ENCODE data around the gene TIGD7. TPM values are rescaled to one million over a fixed set of nuclear protein-coding genes. Genes with fewer than 3 reads are reported as not detected.

The TIGD7 gene
- total and polyA plus RNA-seq, 2 of the 13 experiments (the other 11 are each of a cell fraction or from before 2014, with no cell fraction given) = not detected

- POLR2A ChIA-PET = no interaction called here
- no peak for ATAC-seq
- no TSS peak for BruUV-seq (replicated peaks)
Measured at GRCh38 chr16:3306078-3306477, 848 bp upstream of the TIGD7 start.

DNA sequence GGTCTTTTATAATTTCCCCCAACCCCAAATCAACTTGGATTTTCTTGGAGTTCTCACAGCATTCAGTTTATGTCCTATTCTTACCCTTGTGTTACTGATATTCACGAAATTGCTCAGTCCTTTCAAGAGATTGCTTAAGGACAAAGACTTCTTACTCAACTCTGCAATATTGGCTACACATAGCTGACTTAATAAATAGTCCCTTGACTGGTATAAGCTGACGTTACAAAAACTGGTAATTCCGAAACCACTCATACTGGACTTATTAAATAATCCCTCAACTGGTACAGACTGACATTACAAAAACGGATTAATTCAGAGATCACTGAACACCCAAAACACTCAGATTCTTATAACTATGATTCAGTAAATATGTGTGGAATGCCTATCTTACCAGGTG, 860 bp downstream of the TIGD7 start:
- H3K36me3 ChIP-seq (replicated peaks in 1 of 2; ENCODE audit: control insufficient read depth in 1 of 2, insufficient read depth in 2 of 2, low read length in 2 of 2) = peaks cover 0 to 2% of the 10 kb centered on the region in 2 experiments; a peak in 2 of 5 replicates
- H3K4me2 ChIP-seq (ENCODE audit: low read depth, low read length) = no peak overlapping the region
- H3K9me3 ChIP-seq (ENCODE audit: low read length) = no peaks in the 10 kb centered on the region
- POLR2A ChIA-PET = no interaction called here
- no peak for DNase-seq (ENCODE audit: low spot score)
- TF ChIP-seq SNAPC4 (CRISPR knock-in tag; IDR thresholded peaks at IDR 0.05) = no peak
- TF ChIP-seq MAFK (conservative IDR thresholded peaks at IDR 0.05 in 1 of 2, IDR thresholded peaks at IDR 0.05 in 1 of 2; ENCODE audit: low read length in 2 of 2) = peak; percentile 3 to 6; a peak in 1 of 4 replicates
- no peaks in the 10 kb centered on the region for H3K79me2 ChIP-seq (ENCODE audit: insufficient read depth, low read length)
- H3K27me3 ChIP-seq (ENCODE audit: control insufficient read depth in 1 of 2, insufficient read depth in 2 of 2, low read length in 2 of 2) = no peaks in the 10 kb centered on the region
- in situ Hi-C loops (cut with HindIII; ENCODE audit: extremely low pct_ligation_motif_present, low pct_unique_long_range_greater_than_20kb) = no loop called here
- no peaks in the 10 kb centered on the region for H4K20me1 ChIP-seq (ENCODE audit: insufficient read depth, low read length)
- H3K4me3 ChIP-seq (replicated peaks in 1 of 3; ENCODE audit: insufficient read depth in 1 of 3, low read depth in 2 of 3, low read length in 3 of 3) = no peak overlapping the region
- H3K27ac ChIP-seq (ENCODE audit: extremely low read length, insufficient read depth, low read length) = no peak overlapping the region
- FAIRE-seq = no peak
- 80% methylated on average over 4 of the region's 4 CpGs for WGBS (ENCODE audit: low lambda C conversion rate)
- ATAC-seq = no peak
- no TSS peak for BruUV-seq (replicated peaks)
- intact Hi-C loops (cut with micrococcal nuclease; ENCODE audit: unreplicated experiment) = no loop called here
- CTCF ChIA-PET (ENCODE audit: low intra/inter-chr PET ratio, low total read pairs) = no interaction called here
- no peak overlapping the region for H3K9ac ChIP-seq (ENCODE audit: insufficient read depth, low read depth, low read length)
- no peak overlapping the region for H2AFZ ChIP-seq (ENCODE audit: low read length)
- no peaks in the 10 kb centered on the region for H3K4me1 ChIP-seq (ENCODE audit: insufficient read depth, low read length)

More at GRCh38 chr16:3306078-3306477, 848 bp upstream of the TIGD7 start:
- Histone ChIP-seq H4K20me1 (ENCODE audit: insufficient read depth, low read length) (no peaks in the 10 kb centered on the region), H3K79me2 (ENCODE audit: insufficient read depth, low read length) (no peaks in the 10 kb centered on the region), H3K4me1 (ENCODE audit: insufficient read depth, low read length) (no peaks in the 10 kb centered on the region), H3K4me2 (ENCODE audit: low read depth, low read length) (no peak overlapping the region), H3K27me3 (ENCODE audit: control insufficient read depth in 1 of 2, insufficient read depth in 2 of 2, low read length in 2 of 2) (no peaks in the 10 kb centered on the region), H3K36me3 (replicated peaks in 1 of 2; ENCODE audit: control insufficient read depth in 1 of 2, insufficient read depth in 2 of 2, low read length in 2 of 2) (no peaks in the 10 kb centered on the region), H3K9ac (ENCODE audit: insufficient read depth, low read depth, low read length) (no peak overlapping the region), H2AFZ (ENCODE audit: low read length) (no peak overlapping the region), H3K9me3 (ENCODE audit: low read length) (no peaks in the 10 kb centered on the region), H3K4me3 (replicated peaks in 1 of 3; ENCODE audit: insufficient read depth in 1 of 3, low read depth in 2 of 3, low read length in 3 of 3) (no peak overlapping the region), H3K27ac (ENCODE audit: extremely low read length, insufficient read depth, low read length) (no peak overlapping the region)
- intact Hi-C loops (cut with micrococcal nuclease; ENCODE audit: unreplicated experiment) = no loop called here
- TF ChIP-seq MAFF (IDR thresholded peaks at IDR 0.05; ENCODE audit: low read depth, low read length) = peak; percentile 73
- TF ChIP-seq ZNF614 (CRISPR knock-in tag; IDR thresholded peaks at IDR 0.05; ENCODE audit: borderline replicate concordance) = no peak
- TF ChIP-seq MEIS1 (CRISPR knock-in tag; IDR thresholded peaks at IDR 0.05; ENCODE audit: borderline replicate concordance) = no peak
- peak; percentile 76 to 78 for TF ChIP-seq MAFK (conservative IDR thresholded peaks at IDR 0.05 in 1 of 2, IDR thresholded peaks at IDR 0.05 in 1 of 2; ENCODE audit: low read length in 2 of 2)
- CTCF ChIA-PET (ENCODE audit: low intra/inter-chr PET ratio, low total read pairs) = no interaction called here
- in situ Hi-C loops (cut with HindIII; ENCODE audit: extremely low pct_ligation_motif_present, low pct_unique_long_range_greater_than_20kb) = no loop called here
- FAIRE-seq (no peak), DNase-seq (ENCODE audit: low spot score) (no peak)
- WGBS (ENCODE audit: low lambda C conversion rate) = 88% methylated on average over 11 of the region's 11 CpGs

Data from HepG2 (cell line).